MM.1S (cell line): ENCODE measurements around the gene ELF2.
"Not testable (repeated sequence)": the region's sequence is repeated elsewhere in the genome, so short reads cannot be mapped to it uniquely, and the experiment has no call there.

Source experiments
- EZH2 ChIP-seq: fragments of 300-600 bp; sonication (generic); optimal IDR thresholded peaks from 2 replicates; pipeline ENCODE3; 2017; ENCODE audit warnings: low read depth, mild to moderate bottlenecking, antibody characterized with exemption, low read length, mixed read lengths
- TF ChIP-seq, protein P1 (sequence below): fragments of 300-600 bp; sonication (generic); IDR thresholded peaks from 2 replicates; pipeline ENCODE4 v1.5.1; 2016; ENCODE audit warnings: antibody characterized with exemption, low read length, mixed read lengths

GRCh38 chr4:139157977-139158376 is 19.0 kb downstream of the ELF2 start:
- TF ChIP-seq, protein P1, sequence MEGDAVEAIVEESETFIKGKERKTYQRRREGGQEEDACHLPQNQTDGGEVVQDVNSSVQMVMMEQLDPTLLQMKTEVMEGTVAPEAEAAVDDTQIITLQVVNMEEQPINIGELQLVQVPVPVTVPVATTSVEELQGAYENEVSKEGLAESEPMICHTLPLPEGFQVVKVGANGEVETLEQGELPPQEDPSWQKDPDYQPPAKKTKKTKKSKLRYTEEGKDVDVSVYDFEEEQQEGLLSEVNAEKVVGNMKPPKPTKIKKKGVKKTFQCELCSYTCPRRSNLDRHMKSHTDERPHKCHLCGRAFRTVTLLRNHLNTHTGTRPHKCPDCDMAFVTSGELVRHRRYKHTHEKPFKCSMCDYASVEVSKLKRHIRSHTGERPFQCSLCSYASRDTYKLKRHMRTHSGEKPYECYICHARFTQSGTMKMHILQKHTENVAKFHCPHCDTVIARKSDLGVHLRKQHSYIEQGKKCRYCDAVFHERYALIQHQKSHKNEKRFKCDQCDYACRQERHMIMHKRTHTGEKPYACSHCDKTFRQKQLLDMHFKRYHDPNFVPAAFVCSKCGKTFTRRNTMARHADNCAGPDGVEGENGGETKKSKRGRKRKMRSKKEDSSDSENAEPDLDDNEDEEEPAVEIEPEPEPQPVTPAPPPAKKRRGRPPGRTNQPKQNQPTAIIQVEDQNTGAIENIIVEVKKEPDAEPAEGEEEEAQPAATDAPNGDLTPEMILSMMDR: not testable (repeated sequence)
- TF ChIP-seq EZH2: not testable (repeated sequence)
